PC-9 (cell line): Measurements from ENCODE around the gene TENT4A. TPM values are rescaled to one million over a fixed set of nuclear protein-coding genes. Genes with fewer than 3 reads are reported as not detected.

Experiments used
- BruUV-seq: library from RNA; stranded (reverse); fragments of 400-500 nt; replicated peaks from 2 replicates; lab custom pipeline; 2021; lab: Mats Ljungman, UMichigan
- CTCF ChIA-PET: fragments of 300-600 bp; sonication (Branson Sonifier 250); formaldehyde crosslinking; loops from one replicate; lab custom pipeline; 2022; ENCODE audit warnings: antibody characterized with exemption; lab: Charles Lee
- POLR2A ChIA-PET: fragments of 300-600 bp; sonication (Branson Sonifier 250); formaldehyde crosslinking; loops from one replicate; lab custom pipeline; 2022; ENCODE audit warnings: antibody characterized with exemption; ENCODE audit not compliant: unreplicated experiment; lab: Charles Lee
- DNase-seq, 2 experiments: peaks; one replicate each; pipeline versions ENCODE4 v3.0.0 to v3.0.0-alpha.2; 2015 to 2022; ENCODE audit warnings: mixed read lengths in 1 of 2
- H2AFZ ChIP-seq: fragments of 200-600 bp; sonication (generic); 2 replicates; pipeline ENCODE4 v1.8.1; 2017; ENCODE audit warnings: antibody characterized with exemption
- H3F3A ChIP-seq: fragments of 200-600 bp; sonication (generic); 2 replicates; pipeline ENCODE4 v1.8.1; 2017; ENCODE audit warnings: antibody characterized with exemption, mild to moderate bottlenecking, low read depth; ENCODE audit not compliant: insufficient read depth
- H3K27ac ChIP-seq: fragments of 200-600 bp; sonication (generic); 2 replicates; pipeline ENCODE4 v1.6.1; 2016; ENCODE audit warnings: mixed run types
- H3K27me3 ChIP-seq: fragments of 200-600 bp; sonication (generic); 2 replicates; pipeline ENCODE4 v1.6.1; 2016; ENCODE audit warnings: low read depth, mixed run types; ENCODE audit not compliant: insufficient read depth
- H3K36me3 ChIP-seq: fragments of 200-600 bp; sonication (generic); 2 replicates; pipeline ENCODE4 v1.6.1; 2016; ENCODE audit warnings: low read depth, mixed run types
- H3K4me1 ChIP-seq: fragments of 200-600 bp; sonication (generic); replicated peaks from 2 replicates; pipeline ENCODE4 v1.6.1; 2016; ENCODE audit warnings: mixed run types; ENCODE audit not compliant: insufficient read depth
- H3K4me2 ChIP-seq: fragments of 200-600 bp; sonication (generic); 2 replicates; pipeline ENCODE4 v1.6.1; 2017; ENCODE audit warnings: mixed run types
- H3K4me3 ChIP-seq: fragments of 200-600 bp; sonication (generic); 2 replicates; pipeline ENCODE4 v1.6.1; 2016; ENCODE audit warnings: mixed run types
- H3K79me2 ChIP-seq: fragments of 200-600 bp; sonication (generic); 2 replicates; pipeline ENCODE4 v1.6.1; 2017; ENCODE audit warnings: low read depth, mixed run types
- H3K9me2 ChIP-seq: fragments of 200-600 bp; sonication (generic); 2 replicates; pipeline ENCODE4 v1.8.1; 2017; ENCODE audit warnings: mild to moderate bottlenecking; ENCODE audit not compliant: insufficient read depth
- H3K9me3 ChIP-seq: fragments of 200-600 bp; sonication (generic); 2 replicates; pipeline ENCODE4 v1.8.1; 2016; ENCODE audit warnings: low read depth; ENCODE audit not compliant: insufficient read depth
- H4K20me1 ChIP-seq: fragments of 200-600 bp; sonication (generic); 2 replicates; pipeline ENCODE4 v1.8.1; 2017; ENCODE audit not compliant: insufficient read depth
- CTCF ChIP-seq: fragments of 200-600 bp; sonication (generic); conservative IDR thresholded peaks from 2 replicates; pipeline ENCODE4 v1.6.1; 2017; ENCODE audit warnings: mixed run types, antibody characterized with exemption, mild to moderate bottlenecking, moderate library complexity
- EZH2 ChIP-seq: fragments of 200-600 bp; sonication (generic); IDR thresholded peaks from 2 replicates; pipeline ENCODE4 v1.8.0; 2017; ENCODE audit warnings: antibody characterized with exemption, low read depth
- intact Hi-C: fragments of 100-400 bp; cut with micrococcal nuclease; formaldehyde crosslinking; loops from one replicate; pipeline ENCODE4 v1.10.0; 2022; ENCODE audit not compliant: unreplicated experiment
- total RNA-seq: library from RNA; stranded (reverse); gene quantifications from 2 replicates; pipeline ENCODE4 v1.2.3, GENCODE V29; 2021

The TENT4A gene
- total RNA-seq, 1 experiment from 2014 or later, result 84.8 TPM

GRCh38 chr5:6705088-6705487 lies 8.1 kb upstream of the TENT4A start:
- no peak overlapping the region for H3K4me3 ChIP-seq
- POLR2A ChIA-PET, result no interaction called here

GRCh38 chr5:6705959-6706358 lies 7.3 kb upstream of the TENT4A start:
- intact Hi-C loops, result no loop called here
- no peak for DNase-seq
- Histone ChIP-seq H4K20me1 (no peaks in the 10 kb centered on the region), H3K79me2 (no peaks in the 10 kb centered on the region), H3F3A (peaks cover 15% of the 10 kb centered on the region), H3K4me3 (no peak overlapping the region), H3K4me1 (peaks cover 20% of the 10 kb centered on the region), H3K36me3 (no peaks in the 10 kb centered on the region), H3K4me2 (no peak overlapping the region), H2AFZ (no peak overlapping the region), H3K27ac (no peak overlapping the region), H3K27me3 (no peaks in the 10 kb centered on the region), H3K9me3 (no peaks in the 10 kb centered on the region), H3K9me2 (no peaks in the 10 kb centered on the region)
- ChIA-PET POLR2A (no interaction called here), CTCF (no interaction called here)
- no TSS peak for BruUV-seq
- no peak for TF ChIP-seq EZH2
- TF ChIP-seq CTCF, result no peak

More at GRCh38 chr5:6705088-6705487, 8.1 kb upstream of the TENT4A start:
- TF ChIP-seq CTCF (no peak), EZH2 (no peak)
- CTCF ChIA-PET, result no interaction called here
- Histone ChIP-seq H4K20me1 (no peaks in the 10 kb centered on the region), H2AFZ (no peak overlapping the region; the same call in 1 of the 2 replicates), H3K4me2 (peak overlapping the region; percentile 53), H3K9me3 (no peaks in the 10 kb centered on the region), H3K27ac (peak overlapping the region; percentile 46; the same call in 1 of the 2 replicates), H3K27me3 (no peaks in the 10 kb centered on the region), H3K4me1 (peaks cover 26% of the 10 kb centered on the region), H3K9me2 (no peaks in the 10 kb centered on the region), H3F3A (peaks cover 12% of the 10 kb centered on the region), H3K36me3 (no peaks in the 10 kb centered on the region), H3K79me2 (no peaks in the 10 kb centered on the region)
- intact Hi-C loops, result no loop called here
- no peak for DNase-seq
- BruUV-seq, result no TSS peak

GRCh38 chr5:6707852-6708251 lies 5.4 kb upstream of the TENT4A start:
- no peaks in the 10 kb centered on the region for H3K9me3 ChIP-seq
- no peaks in the 10 kb centered on the region for H4K20me1 ChIP-seq
- H2AFZ ChIP-seq, result no peak overlapping the region
- H3K4me2 ChIP-seq, result no peak overlapping the region
- H3K27ac ChIP-seq, result no peak overlapping the region
- no TSS peak for BruUV-seq
- no peaks in the 10 kb centered on the region for H3K36me3 ChIP-seq
- H3K4me1 ChIP-seq, result peaks cover 26% of the 10 kb centered on the region
- H3K4me3 ChIP-seq, result no peak overlapping the region
- no peaks in the 10 kb centered on the region for H3K79me2 ChIP-seq
- intact Hi-C loops, result no loop called here
- peaks cover 32% of the 10 kb centered on the region for H3F3A ChIP-seq
- no peak for DNase-seq
- TF ChIP-seq CTCF (no peak), EZH2 (no peak)
- no peaks in the 10 kb centered on the region for H3K9me2 ChIP-seq
- ChIA-PET CTCF (no interaction called here), POLR2A (no interaction called here)
- H3K27me3 ChIP-seq, result no peaks in the 10 kb centered on the region
